Bronchial epithelial cell (primary cell): ENCODE measurements around the gene SNAPIN. TPM values are rescaled to one million over a fixed set of nuclear protein-coding genes. Genes with fewer than 3 reads are reported as not detected.

Experiments
- DNase-seq: peaks from one replicate; pipeline ENCODE4 v3.0.0-alpha.2; 2010; ENCODE audit warnings: low read depth
- FAIRE-seq: peaks from 2 replicates; lab custom pipeline; 2011; peaks lifted over from hg19 to GRCh38; lab: Jason Lieb, UNC
- H3K27me3 ChIP-seq: 2 replicates; pipeline ENCODE4 v1.5.1; 2011; ENCODE audit warnings: low read length; ENCODE audit not compliant: control insufficient read depth, insufficient read depth
- H3K36me3 ChIP-seq: 2 replicates; pipeline ENCODE4 v1.5.1; 2011; ENCODE audit warnings: low read length; ENCODE audit not compliant: control insufficient read depth, insufficient read depth
- H3K4me3 ChIP-seq: 2 replicates; pipeline ENCODE4 v1.5.1; 2011; ENCODE audit warnings: mild to moderate bottlenecking, low read depth, low read length, control low read depth
- total RNA-seq: library from RNA; depleted of rRNA; stranded (reverse); fragments of >200 nt; gene quantifications from 2 replicates; pipeline ENCODE4 v1.2.1, GENCODE V29; 2014
- TF ChIP-seq, protein P1 (sequence below): IDR thresholded peaks from 2 replicates; pipeline ENCODE4 v1.5.1; 2011; ENCODE audit warnings: mild to moderate bottlenecking, moderate library complexity, low read length, control low read depth, inconsistent platforms; ENCODE audit not compliant: insufficient read depth, severe bottlenecking

Gene SNAPIN
- total RNA-seq, 1 donor from 2014 or later = 59.5 TPM

DNA sequence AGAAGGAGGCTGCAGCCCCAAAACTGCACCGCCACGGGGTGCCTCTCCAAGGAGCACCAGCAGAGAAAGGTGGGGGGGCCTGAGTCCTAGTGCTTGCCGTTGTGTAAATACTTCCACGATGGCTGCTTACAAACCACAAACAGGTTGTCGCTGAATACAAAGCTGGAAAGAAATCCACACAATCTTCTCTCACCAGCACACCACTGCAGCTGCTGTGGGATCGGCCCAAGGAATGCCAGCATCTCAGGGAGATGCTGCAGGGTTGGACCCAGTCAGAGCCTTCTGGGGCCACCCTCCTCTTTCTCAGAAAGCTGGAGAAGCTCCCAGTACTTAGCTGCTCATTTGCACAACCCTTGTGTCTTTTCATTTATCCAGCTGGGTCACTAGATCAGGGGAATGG lies 39.3 kb upstream of the SNAPIN start:
- H3K36me3 ChIP-seq = peaks cover 8% of the 10 kb centered on the region
- DNase-seq = no peak
- TF ChIP-seq, protein P1, sequence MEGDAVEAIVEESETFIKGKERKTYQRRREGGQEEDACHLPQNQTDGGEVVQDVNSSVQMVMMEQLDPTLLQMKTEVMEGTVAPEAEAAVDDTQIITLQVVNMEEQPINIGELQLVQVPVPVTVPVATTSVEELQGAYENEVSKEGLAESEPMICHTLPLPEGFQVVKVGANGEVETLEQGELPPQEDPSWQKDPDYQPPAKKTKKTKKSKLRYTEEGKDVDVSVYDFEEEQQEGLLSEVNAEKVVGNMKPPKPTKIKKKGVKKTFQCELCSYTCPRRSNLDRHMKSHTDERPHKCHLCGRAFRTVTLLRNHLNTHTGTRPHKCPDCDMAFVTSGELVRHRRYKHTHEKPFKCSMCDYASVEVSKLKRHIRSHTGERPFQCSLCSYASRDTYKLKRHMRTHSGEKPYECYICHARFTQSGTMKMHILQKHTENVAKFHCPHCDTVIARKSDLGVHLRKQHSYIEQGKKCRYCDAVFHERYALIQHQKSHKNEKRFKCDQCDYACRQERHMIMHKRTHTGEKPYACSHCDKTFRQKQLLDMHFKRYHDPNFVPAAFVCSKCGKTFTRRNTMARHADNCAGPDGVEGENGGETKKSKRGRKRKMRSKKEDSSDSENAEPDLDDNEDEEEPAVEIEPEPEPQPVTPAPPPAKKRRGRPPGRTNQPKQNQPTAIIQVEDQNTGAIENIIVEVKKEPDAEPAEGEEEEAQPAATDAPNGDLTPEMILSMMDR = no peak
- FAIRE-seq = no peak
- H3K27me3 ChIP-seq = no peaks in the 10 kb centered on the region
- H3K4me3 ChIP-seq = no peak overlapping the region

DNA sequence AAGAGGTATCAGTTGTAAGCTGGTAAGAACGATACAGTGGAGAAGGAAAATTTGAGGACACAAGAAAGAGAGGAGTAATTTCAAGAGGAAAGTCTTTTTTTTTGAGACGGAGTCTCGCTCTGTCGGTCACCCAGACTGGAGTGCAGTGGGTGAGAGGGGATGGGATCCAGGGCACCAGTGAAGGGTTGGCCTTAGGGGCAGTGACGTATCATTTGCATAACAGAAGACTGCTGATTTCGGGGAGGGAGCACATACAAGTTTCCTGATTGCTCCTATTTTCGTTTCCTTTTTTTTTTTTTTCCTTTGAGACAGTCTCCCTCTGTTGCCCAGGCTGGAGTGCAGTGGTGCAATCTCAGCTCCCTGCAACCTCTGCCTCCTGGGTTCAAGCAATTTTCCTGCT lies 35.4 kb upstream of the SNAPIN start:
- Histone ChIP-seq H3K27me3 (no peaks in the 10 kb centered on the region), H3K36me3 (peaks cover 4% of the 10 kb centered on the region), H3K4me3 (no peak overlapping the region)
- DNase-seq = no peak
- FAIRE-seq = no peak
- TF ChIP-seq, protein P1 = no peak

DNA sequence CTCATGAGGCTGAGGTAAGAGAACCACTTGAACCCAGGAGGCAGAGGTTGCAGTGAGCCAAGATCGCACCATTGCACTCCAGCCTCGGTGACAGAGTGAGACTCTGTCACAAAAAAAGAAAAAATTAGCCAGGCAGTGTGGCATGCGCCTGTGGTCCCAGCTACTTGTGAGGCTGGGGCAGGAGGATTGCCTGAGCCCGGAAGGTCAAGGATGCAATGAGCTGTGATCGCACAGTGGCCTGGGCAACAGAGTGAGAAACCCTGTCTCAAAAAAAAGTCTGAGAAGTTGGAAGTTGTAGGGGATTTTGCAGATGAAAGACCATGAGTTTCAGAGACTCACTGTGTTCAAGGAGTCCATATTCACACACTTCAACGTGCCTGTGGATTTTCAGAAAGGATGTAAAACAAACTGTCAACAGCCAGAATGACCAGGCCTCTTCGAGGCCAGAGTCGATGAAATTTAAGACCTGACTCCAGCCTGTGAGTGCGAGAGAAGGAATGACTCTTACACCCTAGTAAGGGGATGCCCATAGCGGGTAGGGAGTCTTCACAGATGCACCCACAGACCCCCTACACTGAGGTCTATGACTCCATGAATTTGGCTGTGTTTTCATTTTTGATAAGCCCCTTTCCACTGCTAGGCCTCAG lies 33.4 kb upstream of the SNAPIN start:
- Histone ChIP-seq H3K36me3 (peaks cover 4% of the 10 kb centered on the region), H3K27me3 (no peaks in the 10 kb centered on the region), H3K4me3 (no peak overlapping the region)
- FAIRE-seq (no peak), DNase-seq (no peak)
- TF ChIP-seq, protein P1 = no peak

DNA sequence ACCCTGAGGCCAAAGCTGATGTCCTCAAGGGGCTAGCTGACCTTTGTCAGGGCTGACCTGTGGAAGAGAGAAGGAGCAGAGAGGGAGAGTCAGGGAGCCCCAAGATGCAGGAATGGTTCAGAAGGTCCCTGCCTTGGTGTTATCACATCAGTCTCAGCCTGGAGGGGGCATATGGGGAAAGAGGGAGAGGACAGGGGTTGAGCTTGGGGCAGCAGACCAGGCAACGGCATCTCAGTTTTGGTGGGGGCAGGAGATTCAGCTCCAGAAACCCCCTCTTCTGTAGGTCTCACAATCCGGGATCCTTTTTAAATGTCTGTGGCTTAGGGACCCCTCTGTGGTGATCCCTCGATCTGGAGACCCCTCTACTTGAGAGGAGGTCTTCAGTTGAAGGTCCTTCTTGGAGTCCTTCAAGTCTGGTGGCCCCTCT lies 32.0 kb upstream of the SNAPIN start:
- Histone ChIP-seq H3K4me3 (peak overlapping the region; percentile 50), H3K36me3 (peaks cover 4% of the 10 kb centered on the region), H3K27me3 (no peaks in the 10 kb centered on the region)
- FAIRE-seq = no peak
- TF ChIP-seq, protein P1 = no peak
- DNase-seq = no peak

DNA sequence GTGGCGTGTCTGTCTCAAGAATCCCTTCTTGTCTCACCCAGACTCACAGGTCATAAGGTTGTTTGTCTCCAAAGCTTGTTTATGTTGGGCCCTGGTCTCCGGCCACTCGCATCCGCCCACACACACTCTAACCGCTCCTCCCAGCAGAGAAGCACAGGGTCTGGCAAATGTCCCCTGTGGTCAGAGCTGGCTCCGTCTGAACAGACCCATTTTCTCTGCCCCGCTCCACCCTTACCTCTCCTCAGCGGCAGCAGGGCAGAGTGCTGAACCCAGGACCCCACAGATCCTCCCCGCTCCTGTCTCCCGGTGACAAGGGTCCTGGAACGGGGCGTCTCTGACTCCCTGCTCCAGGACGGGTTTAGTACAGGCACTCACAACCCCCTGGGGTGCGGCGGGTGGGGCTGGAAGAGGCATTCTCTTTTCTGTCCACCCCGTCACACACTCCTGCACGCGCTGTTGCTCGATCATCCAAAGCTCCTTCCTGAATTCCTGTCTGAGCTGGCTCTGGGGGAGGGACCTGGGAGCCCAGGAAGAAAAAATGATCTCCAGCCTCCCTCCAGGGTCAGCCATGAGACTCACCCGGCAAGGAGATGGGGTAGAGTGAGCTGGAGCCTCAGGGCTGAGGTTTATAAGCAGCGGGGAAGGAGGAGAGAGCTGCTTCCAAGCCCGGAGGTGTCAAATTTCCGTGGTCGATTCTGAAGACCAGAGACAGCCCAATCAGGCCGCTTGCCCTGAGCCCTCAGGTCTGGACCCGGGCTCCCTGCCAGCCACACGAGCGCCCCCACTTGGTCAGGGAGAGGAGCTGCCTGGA lies 31.4 kb upstream of the SNAPIN start, which contains the start of gene S100A13:
Gene S100A13 (minus strand): TSS at position 602 of the 811 bp plus-strand sequence. CDS start 1,033 bp downstream, outside the sequence.
- Histone ChIP-seq H3K27me3 (no peaks in the 10 kb centered on the region), H3K36me3 (peaks cover 4% of the 10 kb centered on the region), H3K4me3 (peak within 1 kb of the TSS; percentile 50)
- DNase-seq (peak; percentile 84), FAIRE-seq (no peak)
- TF ChIP-seq, protein P1 = peak; percentile 84
